Neural cell (in vitro differentiated cells): ENCODE measurements around the gene TSPAN3.

ENCODE experiments used
- EZH2 ChIP-seq: fragments of 200-600, 300-800 bp; shearing (Covaris generic), sonication (generic); IDR thresholded peaks from 2 replicates; pipeline ENCODE4 v1.6.1; 2014; ENCODE audit warnings: antibody characterized with exemption, low read length, borderline replicate concordance, mild to moderate bottlenecking; ENCODE audit not compliant: insufficient read depth, poor library complexity, severe bottlenecking
- MXI1 ChIP-seq: fragments of 450-650 bp; conservative IDR thresholded peaks from 2 replicates; pipeline ENCODE4 v1.6.1; 2014; ENCODE audit warnings: antibody characterized with exemption, mild to moderate bottlenecking; ENCODE audit not compliant: poor library complexity, severe bottlenecking
- POLR2AphosphoS5 ChIP-seq: IDR thresholded peaks from 2 replicates; pipeline ENCODE4 v1.6.1; 2012
- RAD21 ChIP-seq: fragments of 450-650 bp; conservative IDR thresholded peaks from 2 replicates; pipeline ENCODE4 v1.6.1; 2014; ENCODE audit warnings: antibody characterized with exemption, mild to moderate bottlenecking, moderate library complexity
- SMC3 ChIP-seq: fragments of 450-650 bp; conservative IDR thresholded peaks from 2 replicates; pipeline ENCODE4 v1.6.1; 2014; ENCODE audit warnings: antibody characterized with exemption, mild to moderate bottlenecking, moderate library complexity; ENCODE audit not compliant: poor library complexity
- TAF1 ChIP-seq: IDR thresholded peaks from 2 replicates; pipeline ENCODE4 v1.6.1; 2012; ENCODE audit warnings: low read depth
- TF ChIP-seq, protein P1 (sequence below): fragments of 450-650 bp; IDR thresholded peaks from 2 replicates; pipeline ENCODE4 v1.5.1; 2014; ENCODE audit warnings: antibody characterized with exemption, mild to moderate bottlenecking, moderate library complexity; ENCODE audit not compliant: poor library complexity, severe bottlenecking
- TF ChIP-seq, protein P2 (sequence below): IDR thresholded peaks from 2 replicates; pipeline ENCODE4 v1.6.1; 2012; ENCODE audit warnings: borderline replicate concordance

DNA sequence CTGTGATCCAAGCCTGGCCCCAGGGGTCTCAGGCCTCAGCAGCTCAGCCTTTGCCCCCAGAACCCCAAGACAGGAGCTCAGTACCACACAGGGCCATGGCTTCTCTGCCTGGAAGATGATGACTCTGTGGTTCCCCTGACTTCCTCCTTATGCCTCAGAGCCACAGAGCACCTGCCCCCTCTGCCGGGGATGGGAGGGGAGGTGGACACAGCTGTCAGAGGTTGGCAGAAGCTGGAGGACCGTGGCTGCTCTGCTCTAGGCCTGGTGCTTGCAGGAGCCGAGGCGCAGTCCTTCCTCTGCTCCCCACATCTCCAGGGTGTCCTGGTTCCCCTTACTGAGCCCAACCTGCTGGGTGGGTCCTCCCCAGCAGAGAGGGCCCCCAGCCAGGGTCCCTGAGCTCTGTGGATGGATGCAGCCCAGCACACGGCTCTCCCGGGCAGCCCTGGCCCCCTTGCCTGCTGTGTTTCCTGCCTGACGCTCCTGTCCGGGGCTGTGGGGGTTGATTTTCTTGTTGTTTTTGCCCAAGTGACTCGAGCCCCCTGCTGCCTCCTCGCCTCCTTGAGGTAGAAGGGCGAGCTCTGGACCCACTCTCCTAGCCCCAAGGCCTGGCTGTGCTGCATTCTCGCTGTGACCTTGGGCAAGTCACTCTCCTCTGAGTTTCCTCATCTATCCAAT is 39.4 kb downstream of the TSPAN3 start:
- TF ChIP-seq EZH2, result no peak
- TF ChIP-seq POLR2AphosphoS5, result no peak
- TF ChIP-seq, protein P1, sequence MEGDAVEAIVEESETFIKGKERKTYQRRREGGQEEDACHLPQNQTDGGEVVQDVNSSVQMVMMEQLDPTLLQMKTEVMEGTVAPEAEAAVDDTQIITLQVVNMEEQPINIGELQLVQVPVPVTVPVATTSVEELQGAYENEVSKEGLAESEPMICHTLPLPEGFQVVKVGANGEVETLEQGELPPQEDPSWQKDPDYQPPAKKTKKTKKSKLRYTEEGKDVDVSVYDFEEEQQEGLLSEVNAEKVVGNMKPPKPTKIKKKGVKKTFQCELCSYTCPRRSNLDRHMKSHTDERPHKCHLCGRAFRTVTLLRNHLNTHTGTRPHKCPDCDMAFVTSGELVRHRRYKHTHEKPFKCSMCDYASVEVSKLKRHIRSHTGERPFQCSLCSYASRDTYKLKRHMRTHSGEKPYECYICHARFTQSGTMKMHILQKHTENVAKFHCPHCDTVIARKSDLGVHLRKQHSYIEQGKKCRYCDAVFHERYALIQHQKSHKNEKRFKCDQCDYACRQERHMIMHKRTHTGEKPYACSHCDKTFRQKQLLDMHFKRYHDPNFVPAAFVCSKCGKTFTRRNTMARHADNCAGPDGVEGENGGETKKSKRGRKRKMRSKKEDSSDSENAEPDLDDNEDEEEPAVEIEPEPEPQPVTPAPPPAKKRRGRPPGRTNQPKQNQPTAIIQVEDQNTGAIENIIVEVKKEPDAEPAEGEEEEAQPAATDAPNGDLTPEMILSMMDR, result no peak
- TF ChIP-seq, protein P2, sequence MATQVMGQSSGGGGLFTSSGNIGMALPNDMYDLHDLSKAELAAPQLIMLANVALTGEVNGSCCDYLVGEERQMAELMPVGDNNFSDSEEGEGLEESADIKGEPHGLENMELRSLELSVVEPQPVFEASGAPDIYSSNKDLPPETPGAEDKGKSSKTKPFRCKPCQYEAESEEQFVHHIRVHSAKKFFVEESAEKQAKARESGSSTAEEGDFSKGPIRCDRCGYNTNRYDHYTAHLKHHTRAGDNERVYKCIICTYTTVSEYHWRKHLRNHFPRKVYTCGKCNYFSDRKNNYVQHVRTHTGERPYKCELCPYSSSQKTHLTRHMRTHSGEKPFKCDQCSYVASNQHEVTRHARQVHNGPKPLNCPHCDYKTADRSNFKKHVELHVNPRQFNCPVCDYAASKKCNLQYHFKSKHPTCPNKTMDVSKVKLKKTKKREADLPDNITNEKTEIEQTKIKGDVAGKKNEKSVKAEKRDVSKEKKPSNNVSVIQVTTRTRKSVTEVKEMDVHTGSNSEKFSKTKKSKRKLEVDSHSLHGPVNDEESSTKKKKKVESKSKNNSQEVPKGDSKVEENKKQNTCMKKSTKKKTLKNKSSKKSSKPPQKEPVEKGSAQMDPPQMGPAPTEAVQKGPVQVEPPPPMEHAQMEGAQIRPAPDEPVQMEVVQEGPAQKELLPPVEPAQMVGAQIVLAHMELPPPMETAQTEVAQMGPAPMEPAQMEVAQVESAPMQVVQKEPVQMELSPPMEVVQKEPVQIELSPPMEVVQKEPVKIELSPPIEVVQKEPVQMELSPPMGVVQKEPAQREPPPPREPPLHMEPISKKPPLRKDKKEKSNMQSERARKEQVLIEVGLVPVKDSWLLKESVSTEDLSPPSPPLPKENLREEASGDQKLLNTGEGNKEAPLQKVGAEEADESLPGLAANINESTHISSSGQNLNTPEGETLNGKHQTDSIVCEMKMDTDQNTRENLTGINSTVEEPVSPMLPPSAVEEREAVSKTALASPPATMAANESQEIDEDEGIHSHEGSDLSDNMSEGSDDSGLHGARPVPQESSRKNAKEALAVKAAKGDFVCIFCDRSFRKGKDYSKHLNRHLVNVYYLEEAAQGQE, result no peak
- no peak for TF ChIP-seq TAF1
- no peak for TF ChIP-seq SMC3
- TF ChIP-seq RAD21, result no peak
- no peak for TF ChIP-seq MXI1
